Measurements from ENCODE around the gene GANAB. TPM values are rescaled to one million over a fixed set of nuclear protein-coding genes. Genes with fewer than 3 reads are reported as not detected.
"Not testable (repeated sequence)": the region's sequence is repeated elsewhere in the genome, so short reads cannot be mapped to it uniquely, and the experiment has no call there.

GANAB gene
- polyA plus RNA-seq, 4 donors, result 38.6 to 310 (median 103) TPM

GRCh38 chr11:62682518-62682917, 36.1 kb upstream of the GANAB start:
- 62 to 82% (median 63%) methylated on average over 7 of the region's 7 CpGs for WGBS, 3 donors
- Histone ChIP-seq H3K36me3 (ENCODE audit: control insufficient read depth in 3 of 3, insufficient read depth in 2 of 3, low read depth in 1 of 3, low read length in 3 of 3) (peaks cover 0 to 4% (median 0%) of the 10 kb centered on the region in 3 donors), H3K4me1 (ENCODE audit: control insufficient read depth in 3 of 3, insufficient read depth in 2 of 3, low read depth in 1 of 3, low read length in 2 of 3) (peaks cover 2 to 10% (median 4%) of the 10 kb centered on the region in 3 donors), H3K4me3 (ENCODE audit: low read depth in 1 of 3, low read length in 3 of 3) (no peak overlapping the region), H3K27ac (ENCODE audit: low read depth in 1 of 3, low read length in 2 of 3) (no peak overlapping the region), H3K27me3 (ENCODE audit: control insufficient read depth in 3 of 3, insufficient read depth in 3 of 3, low read length in 3 of 3) (peaks cover 0 to 7% (median 0%) of the 10 kb centered on the region in 3 donors), H3K9me3 (ENCODE audit: control insufficient read depth in 2 of 2, insufficient read depth in 1 of 2, low read depth in 1 of 2, low read length in 1 of 2) (no peaks in the 10 kb centered on the region)
- no peak for DNase-seq
- no peak for FAIRE-seq

- Histone ChIP-seq H3K4me3 (ENCODE audit: low read depth in 1 of 3, low read length in 3 of 3) (no peak overlapping the region), H3K4me1 (ENCODE audit: control insufficient read depth in 3 of 3, insufficient read depth in 2 of 3, low read depth in 1 of 3, low read length in 2 of 3) (peaks cover 2 to 10% (median 4%) of the 10 kb centered on the region in 3 donors), H3K36me3 (ENCODE audit: control insufficient read depth in 3 of 3, insufficient read depth in 2 of 3, low read depth in 1 of 3, low read length in 3 of 3) (peaks cover 2 to 13% (median 3%) of the 10 kb centered on the region in 3 donors), H3K27ac (ENCODE audit: low read depth in 1 of 3, low read length in 2 of 3) (peak overlapping the region in 1 of 3 donors; percentile 0), H3K27me3 (ENCODE audit: control insufficient read depth in 3 of 3, insufficient read depth in 3 of 3, low read length in 3 of 3) (no peaks in the 10 kb centered on the region), H3K9me3 (ENCODE audit: control insufficient read depth in 2 of 2, insufficient read depth in 1 of 2, low read depth in 1 of 2, low read length in 1 of 2) (no peaks in the 10 kb centered on the region)
- FAIRE-seq (no peak), DNase-seq (peak; percentile 67 to 70)
- WGBS, 3 donors, result 37 to 50% (median 49%) methylated on average over 4 of the region's 4 CpGs
Observed at GRCh38 chr11:62680825-62681240, 34.4 kb upstream of the GANAB start.

- Histone ChIP-seq H3K9me3 (ENCODE audit: control insufficient read depth in 2 of 2, insufficient read depth in 1 of 2, low read depth in 1 of 2, low read length in 1 of 2) (no peaks in the 10 kb centered on the region), H3K36me3 (ENCODE audit: control insufficient read depth in 3 of 3, insufficient read depth in 2 of 3, low read depth in 1 of 3, low read length in 3 of 3) (peaks cover 2 to 24% (median 3%) of the 10 kb centered on the region in 3 donors), H3K4me3 (ENCODE audit: low read depth in 1 of 3, low read length in 3 of 3) (peak within 1 kb of the TSS; percentile 85 to 97 (median 93)), H3K27me3 (ENCODE audit: control insufficient read depth in 3 of 3, insufficient read depth in 3 of 3, low read length in 3 of 3) (no peaks in the 10 kb centered on the region), H3K4me1 (ENCODE audit: control insufficient read depth in 3 of 3, insufficient read depth in 2 of 3, low read depth in 1 of 3, low read length in 2 of 3) (peaks cover 2 to 10% (median 4%) of the 10 kb centered on the region in 3 donors), H3K27ac (ENCODE audit: low read depth in 1 of 3, low read length in 2 of 3) (peak within 1 kb of the TSS; percentile 70 to 88 (median 77))
- WGBS, 3 donors, result 2 to 7% (median 3%) methylated on average over 50 to 55 of the region's 55 CpGs
- DNase-seq, result peak; percentile 90 to 94
- no peak for FAIRE-seq
Observed at GRCh38 chr11:62678770-62679696, 32.6 kb upstream of the GANAB start, which contains the start of gene UBXN1. UBXN1 (minus strand) TSS chr11:62679073; CDS start chr11:62678923, 150 bp downstream.

- H3K4me3 ChIP-seq (ENCODE audit: low read depth in 1 of 3, low read length in 3 of 3), result peak overlapping the region; percentile 85 to 97 (median 93)
- H3K4me1 ChIP-seq (ENCODE audit: control insufficient read depth in 3 of 3, insufficient read depth in 2 of 3, low read depth in 1 of 3, low read length in 2 of 3), result peaks cover 2 to 11% (median 4%) of the 10 kb centered on the region in 3 donors
- no peak for DNase-seq
- H3K27ac ChIP-seq (ENCODE audit: low read depth in 1 of 3, low read length in 2 of 3), result peak overlapping the region; percentile 70 to 88 (median 77)
- peaks cover 2 to 30% (median 3%) of the 10 kb centered on the region in 3 donors for H3K36me3 ChIP-seq (ENCODE audit: control insufficient read depth in 3 of 3, insufficient read depth in 2 of 3, low read depth in 1 of 3, low read length in 3 of 3)
- no peak for FAIRE-seq
- H3K9me3 ChIP-seq (ENCODE audit: control insufficient read depth in 2 of 2, insufficient read depth in 1 of 2, low read depth in 1 of 2, low read length in 1 of 2), result no peaks in the 10 kb centered on the region
- no peaks in the 10 kb centered on the region for H3K27me3 ChIP-seq (ENCODE audit: control insufficient read depth in 3 of 3, insufficient read depth in 3 of 3, low read length in 3 of 3)
- WGBS, 3 donors, result 2 to 4% (median 3%) methylated on average over 11 to 16 of the region's 16 CpGs
Observed at GRCh38 chr11:62678433-62678769, 32.0 kb upstream of the GANAB start.

GRCh38 chr11:62677714-62678113, 31.3 kb upstream of the GANAB start:
- H3K9me3 ChIP-seq (ENCODE audit: control insufficient read depth in 2 of 2, insufficient read depth in 1 of 2, low read depth in 1 of 2, low read length in 1 of 2), result no peaks in the 10 kb centered on the region
- H3K36me3 ChIP-seq (ENCODE audit: control insufficient read depth in 3 of 3, insufficient read depth in 2 of 3, low read depth in 1 of 3, low read length in 3 of 3), result peaks cover 2 to 34% (median 3%) of the 10 kb centered on the region in 3 donors
- no peak for DNase-seq
- no peak overlapping the region for H3K27ac ChIP-seq (ENCODE audit: low read depth in 1 of 3, low read length in 2 of 3)
- H3K4me1 ChIP-seq (ENCODE audit: control insufficient read depth in 3 of 3, insufficient read depth in 2 of 3, low read depth in 1 of 3, low read length in 2 of 3), result peaks cover 2 to 16% (median 4%) of the 10 kb centered on the region in 3 donors
- no peaks in the 10 kb centered on the region for H3K27me3 ChIP-seq (ENCODE audit: control insufficient read depth in 3 of 3, insufficient read depth in 3 of 3, low read length in 3 of 3)
- WGBS, 3 donors, result 76 to 83% (median 80%) methylated on average over 15 of the region's 15 CpGs
- no peak for FAIRE-seq
- H3K4me3 ChIP-seq (ENCODE audit: low read depth in 1 of 3, low read length in 3 of 3), result peak overlapping the region in 2 of 3 donors; percentile 17 to 97

GRCh38 chr11:62677156-62677555, 30.7 kb upstream of the GANAB start:
- 79 to 87% (median 81%) methylated on average over 6 of the region's 6 CpGs for WGBS, 3 donors
- no peak overlapping the region for H3K4me3 ChIP-seq (ENCODE audit: low read depth in 1 of 3, low read length in 3 of 3)
- H3K27me3 ChIP-seq (ENCODE audit: control insufficient read depth in 3 of 3, insufficient read depth in 3 of 3, low read length in 3 of 3), result no peaks in the 10 kb centered on the region
- FAIRE-seq (no peak), DNase-seq (no peak)
- H3K36me3 ChIP-seq (ENCODE audit: control insufficient read depth in 3 of 3, insufficient read depth in 2 of 3, low read depth in 1 of 3, low read length in 3 of 3), result peaks cover 2 to 35% (median 3%) of the 10 kb centered on the region in 3 donors
- H3K9me3 ChIP-seq (ENCODE audit: control insufficient read depth in 2 of 2, insufficient read depth in 1 of 2, low read depth in 1 of 2, low read length in 1 of 2), result no peaks in the 10 kb centered on the region
- H3K4me1 ChIP-seq (ENCODE audit: control insufficient read depth in 3 of 3, insufficient read depth in 2 of 3, low read depth in 1 of 3, low read length in 2 of 3), result peaks cover 2 to 21% (median 4%) of the 10 kb centered on the region in 3 donors
- no peak overlapping the region for H3K27ac ChIP-seq (ENCODE audit: low read depth in 1 of 3, low read length in 2 of 3)

GRCh38 chr11:62676698-62677097, 30.3 kb upstream of the GANAB start:
- H3K9me3 ChIP-seq (ENCODE audit: control insufficient read depth in 2 of 2, insufficient read depth in 1 of 2, low read depth in 1 of 2, low read length in 1 of 2), result no peaks in the 10 kb centered on the region
- FAIRE-seq (no peak), DNase-seq (no peak)
- peaks cover 2 to 21% (median 4%) of the 10 kb centered on the region in 3 donors for H3K4me1 ChIP-seq (ENCODE audit: control insufficient read depth in 3 of 3, insufficient read depth in 2 of 3, low read depth in 1 of 3, low read length in 2 of 3)
- H3K4me3 ChIP-seq (ENCODE audit: low read depth in 1 of 3, low read length in 3 of 3), result no peak overlapping the region
- WGBS, 3 donors, result 48 to 58% (median 54%) methylated on average over 6 of the region's 6 CpGs
- peak overlapping the region in 1 of 3 donors; percentile 25 for H3K27ac ChIP-seq (ENCODE audit: low read depth in 1 of 3, low read length in 2 of 3)
- H3K27me3 ChIP-seq (ENCODE audit: control insufficient read depth in 3 of 3, insufficient read depth in 3 of 3, low read length in 3 of 3), result no peaks in the 10 kb centered on the region
- peaks cover 2 to 35% (median 3%) of the 10 kb centered on the region in 3 donors for H3K36me3 ChIP-seq (ENCODE audit: control insufficient read depth in 3 of 3, insufficient read depth in 2 of 3, low read depth in 1 of 3, low read length in 3 of 3)

GRCh38 chr11:62675415-62675814, 29.0 kb upstream of the GANAB start:
- not testable (repeated sequence) for DNase-seq; H3K27me3 ChIP-seq (ENCODE audit: control insufficient read depth in 3 of 3, insufficient read depth in 3 of 3, low read length in 3 of 3); H3K27ac ChIP-seq (ENCODE audit: low read depth in 1 of 3, low read length in 2 of 3); H3K4me3 ChIP-seq (ENCODE audit: low read depth in 1 of 3, low read length in 3 of 3); H3K9me3 ChIP-seq (ENCODE audit: control insufficient read depth in 2 of 2, insufficient read depth in 1 of 2, low read depth in 1 of 2, low read length in 1 of 2); FAIRE-seq
- 90 to 95% (median 94%) methylated on average over 10 of the region's 10 CpGs for WGBS, 3 donors
- H3K4me1 ChIP-seq (ENCODE audit: control insufficient read depth in 3 of 3, insufficient read depth in 2 of 3, low read depth in 1 of 3, low read length in 2 of 3), result peaks cover 2 to 21% (median 4%) of the 10 kb centered on the region in 3 donors
- H3K36me3 ChIP-seq (ENCODE audit: control insufficient read depth in 3 of 3, insufficient read depth in 2 of 3, low read depth in 1 of 3, low read length in 3 of 3), result peaks cover 2 to 35% (median 3%) of the 10 kb centered on the region in 3 donors
